Activated CD4-positive, alpha-beta T cell treated with anti-CD3 and anti-CD28 coated beads for 1 hour (primary cell): ENCODE results near the gene ST8SIA5.

ENCODE experiments used
- DNase-seq: peaks from one replicate; pipeline ENCODE4 v3.0.0-alpha.2; 2020

Gene ST8SIA5

GRCh38 chr18:46705521-46705920 is 51.3 kb downstream of the ST8SIA5 start:
- no peak for DNase-seq

GRCh38 chr18:46704816-46705215 is 52.0 kb downstream of the ST8SIA5 start:
- DNase-seq, result no peak

GRCh38 chr18:46704189-46704588 is 52.7 kb downstream of the ST8SIA5 start:
- no peak for DNase-seq

GRCh38 chr18:46702471-46702870 is 54.4 kb downstream of the ST8SIA5 start:
- no peak for DNase-seq

- no peak for DNase-seq
These were observed 56.6 kb downstream of the ST8SIA5 start for GRCh38 chr18:46700066-46700824.

GRCh38 chr18:46696702-46697101 is 60.2 kb downstream of the ST8SIA5 start:
- DNase-seq, result no peak

- no peak for DNase-seq
These were observed 60.6 kb downstream of the ST8SIA5 start for GRCh38 chr18:46696268-46696667.

- no peak for DNase-seq
These were observed 62.9 kb downstream of the ST8SIA5 start for GRCh38 chr18:46693996-46694395.

GRCh38 chr18:46688853-46689525 is 67.9 kb downstream of the ST8SIA5 start:
- DNase-seq, result no peak

GRCh38 chr18:46686186-46686585 is 70.7 kb downstream of the ST8SIA5 start:
- no peak for DNase-seq

GRCh38 chr18:46683252-46683651 is 73.6 kb downstream of the ST8SIA5 start:
- DNase-seq, result no peak

- no peak for DNase-seq
These were observed 75.8 kb downstream of the ST8SIA5 start for GRCh38 chr18:46680784-46681695.

GRCh38 chr18:46679846-46680598 is 76.8 kb downstream of the ST8SIA5 start:
- no peak for DNase-seq

- DNase-seq, result no peak
These were observed 78.0 kb downstream of the ST8SIA5 start for GRCh38 chr18:46678785-46679399.

GRCh38 chr18:46678041-46678440 is 78.8 kb downstream of the ST8SIA5 start:
- DNase-seq, result no peak

- no peak for DNase-seq
These were observed 79.2 kb downstream of the ST8SIA5 start for GRCh38 chr18:46677611-46678010.

- DNase-seq, result no peak
These were observed 80.5 kb downstream of the ST8SIA5 start for GRCh38 chr18:46676182-46676835.

- no peak for DNase-seq
These were observed 81.7 kb downstream of the ST8SIA5 start for GRCh38 chr18:46675112-46675511.

- no peak for DNase-seq
These were observed 84.5 kb downstream of the ST8SIA5 start for GRCh38 chr18:46672062-46672970.

- no peak for DNase-seq
These were observed 88.2 kb downstream of the ST8SIA5 start for GRCh38 chr18:46668694-46669093.

- no peak for DNase-seq
These were observed 88.7 kb downstream of the ST8SIA5 start for GRCh38 chr18:46668135-46668534.
